Measurements from ENCODE around the gene GOSR2. TPM values are rescaled to one million over a fixed set of nuclear protein-coding genes. Genes with fewer than 3 reads are reported as not detected.

GOSR2 gene
- total and polyA plus RNA-seq, 7 donors: 21.6 to 47.0 (median 35.0) TPM

- Histone ChIP-seq H3K9me3 (no peaks in the 10 kb centered on the region), H3K27me3 (no peaks in the 10 kb centered on the region), H3K4me1 (peaks cover 0 to 32% (median 25%) of the 10 kb centered on the region in 4 donors), H3K4me3 (peak overlapping the region; percentile 72 to 98 (median 84)), H3K27ac (peak overlapping the region; percentile 85 to 94 (median 92)), H3K36me3 (no peaks in the 10 kb centered on the region)
- intact Hi-C loops (cut with DNase I): no loop called here
- 0 to 1% methylated on average over 6 of the region's 6 CpGs for WGBS, 2 donors
- TF ChIP-seq CTCF (IDR thresholded peaks at IDR 0.05) (no peak), EP300 (IDR thresholded peaks at IDR 0.05) (no peak), POLR2AphosphoS5 (IDR thresholded peaks at IDR 0.05) (no peak), POLR2A (IDR thresholded peaks at IDR 0.05) (no peak)
- DNase-seq: no peak
Measured at GRCh38 chr17:46922487-46922803, 515 bp upstream of the GOSR2 start.

GRCh38 chr17:46925185-46925868 is 2.4 kb downstream of the GOSR2 start:
- Histone ChIP-seq H3K9me3 (no peaks in the 10 kb centered on the region), H3K4me3 (no peak overlapping the region), H3K27me3 (no peaks in the 10 kb centered on the region), H3K36me3 (peaks cover 0 to 11% (median 2%) of the 10 kb centered on the region in 4 donors), H3K4me1 (peaks cover 0 to 41% (median 27%) of the 10 kb centered on the region in 4 donors), H3K27ac (no peak overlapping the region)
- DNase-seq: no peak
- no peak for TF ChIP-seq POLR2AphosphoS5 (IDR thresholded peaks at IDR 0.05)
- TF ChIP-seq CTCF (IDR thresholded peaks at IDR 0.05): no peak
- no peak for TF ChIP-seq EP300 (IDR thresholded peaks at IDR 0.05)
- no peak for TF ChIP-seq POLR2A (IDR thresholded peaks at IDR 0.05)
- WGBS, 2 donors: 63 to 81% methylated on average over 5 of the region's 5 CpGs
- intact Hi-C loops (cut with DNase I): no loop called here

- no peak for DNase-seq
- intact Hi-C loops (cut with DNase I): no loop called here
- no peaks in the 10 kb centered on the region for H3K9me3 ChIP-seq
- no peak overlapping the region for H3K4me3 ChIP-seq
- peaks cover 14 to 44% (median 29%) of the 10 kb centered on the region in 4 donors for H3K36me3 ChIP-seq
- no peak overlapping the region for H3K27ac ChIP-seq
- WGBS, 2 donors: 71 to 86% methylated on average over 10 of the region's 10 CpGs
- TF ChIP-seq EP300 (IDR thresholded peaks at IDR 0.05) (no peak), CTCF (IDR thresholded peaks at IDR 0.05) (no peak), POLR2AphosphoS5 (IDR thresholded peaks at IDR 0.05) (no peak)
- no peaks in the 10 kb centered on the region for H3K27me3 ChIP-seq
- H3K4me1 ChIP-seq: peaks cover 0 to 40% (median 24%) of the 10 kb centered on the region in 4 donors
Measured at GRCh38 chr17:46928467-46929261, 5.7 kb downstream of the GOSR2 start.

- Histone ChIP-seq H3K4me1 (peaks cover 0 to 32% (median 17%) of the 10 kb centered on the region in 4 donors), H3K4me3 (no peak overlapping the region), H3K27ac (no peak overlapping the region), H3K27me3 (no peaks in the 10 kb centered on the region), H3K36me3 (peaks cover 18 to 52% (median 36%) of the 10 kb centered on the region in 4 donors), H3K9me3 (no peaks in the 10 kb centered on the region)
- intact Hi-C loops (cut with DNase I): no loop called here
- 75 to 79% methylated on average over 6 of the region's 6 CpGs for WGBS, 2 donors
- no peak for TF ChIP-seq POLR2A (IDR thresholded peaks at IDR 0.05)
- no peak for TF ChIP-seq CTCF (IDR thresholded peaks at IDR 0.05)
- no peak for TF ChIP-seq POLR2AphosphoS5 (IDR thresholded peaks at IDR 0.05)
- no peak for TF ChIP-seq EP300 (IDR thresholded peaks at IDR 0.05)
- DNase-seq: no peak
Measured at GRCh38 chr17:46929413-46929812, 6.5 kb downstream of the GOSR2 start.

Measured in sigmoid colon (tissue), 7 donors.